ENCODE data around the gene ZNF417.
A peak's percentile ranks its signal among the peaks of the same experiment; 100 is the strongest.
"Not testable (repeated sequence)": the region's sequence is repeated elsewhere in the genome, so short reads cannot be mapped to it uniquely, and the experiment has no call there.

ZNF417 gene

DNA sequence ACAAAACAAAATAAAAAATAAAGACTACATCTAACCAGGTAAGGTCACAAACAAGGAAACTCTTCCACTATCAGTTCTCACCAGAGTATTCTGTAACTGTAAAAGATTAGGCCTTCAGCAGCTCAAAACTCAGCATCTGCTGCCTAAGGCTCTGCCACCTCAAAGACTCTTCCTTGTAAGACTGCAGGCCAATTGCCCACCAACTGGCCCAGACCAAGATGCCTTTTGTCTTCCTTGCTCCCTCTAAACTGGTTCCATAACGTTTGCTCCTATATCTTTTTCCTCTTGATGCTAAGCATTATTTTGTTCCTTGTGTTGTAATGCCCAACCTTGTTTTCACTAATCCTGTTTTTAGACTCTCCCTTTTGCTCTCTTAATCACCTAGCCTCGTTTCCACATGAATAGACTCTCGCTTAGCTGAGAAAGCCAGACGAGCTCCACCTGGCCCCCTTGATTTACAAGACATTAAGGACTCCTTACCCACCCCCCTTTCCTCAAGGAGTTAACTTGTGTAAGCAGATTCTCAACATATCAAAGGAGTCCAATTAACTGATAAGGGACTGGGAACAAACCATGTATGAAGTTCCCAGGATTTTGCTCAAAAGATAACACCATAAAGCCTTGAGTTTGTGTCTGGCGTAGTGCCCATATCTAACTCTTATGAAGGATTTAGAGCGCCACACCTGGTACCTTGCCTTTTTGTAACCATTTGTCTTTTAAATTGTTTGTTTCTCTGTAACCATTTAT is 29.0 kb downstream of the ZNF417 start:
- TF ChIP-seq, protein P1, sequence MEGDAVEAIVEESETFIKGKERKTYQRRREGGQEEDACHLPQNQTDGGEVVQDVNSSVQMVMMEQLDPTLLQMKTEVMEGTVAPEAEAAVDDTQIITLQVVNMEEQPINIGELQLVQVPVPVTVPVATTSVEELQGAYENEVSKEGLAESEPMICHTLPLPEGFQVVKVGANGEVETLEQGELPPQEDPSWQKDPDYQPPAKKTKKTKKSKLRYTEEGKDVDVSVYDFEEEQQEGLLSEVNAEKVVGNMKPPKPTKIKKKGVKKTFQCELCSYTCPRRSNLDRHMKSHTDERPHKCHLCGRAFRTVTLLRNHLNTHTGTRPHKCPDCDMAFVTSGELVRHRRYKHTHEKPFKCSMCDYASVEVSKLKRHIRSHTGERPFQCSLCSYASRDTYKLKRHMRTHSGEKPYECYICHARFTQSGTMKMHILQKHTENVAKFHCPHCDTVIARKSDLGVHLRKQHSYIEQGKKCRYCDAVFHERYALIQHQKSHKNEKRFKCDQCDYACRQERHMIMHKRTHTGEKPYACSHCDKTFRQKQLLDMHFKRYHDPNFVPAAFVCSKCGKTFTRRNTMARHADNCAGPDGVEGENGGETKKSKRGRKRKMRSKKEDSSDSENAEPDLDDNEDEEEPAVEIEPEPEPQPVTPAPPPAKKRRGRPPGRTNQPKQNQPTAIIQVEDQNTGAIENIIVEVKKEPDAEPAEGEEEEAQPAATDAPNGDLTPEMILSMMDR (conservative IDR thresholded peaks at IDR 0.05): peak; percentile 43; the same call in 1 of the 2 replicates
- peak overlapping the region; percentile 94 for H3K27ac ChIP-seq

DNA sequence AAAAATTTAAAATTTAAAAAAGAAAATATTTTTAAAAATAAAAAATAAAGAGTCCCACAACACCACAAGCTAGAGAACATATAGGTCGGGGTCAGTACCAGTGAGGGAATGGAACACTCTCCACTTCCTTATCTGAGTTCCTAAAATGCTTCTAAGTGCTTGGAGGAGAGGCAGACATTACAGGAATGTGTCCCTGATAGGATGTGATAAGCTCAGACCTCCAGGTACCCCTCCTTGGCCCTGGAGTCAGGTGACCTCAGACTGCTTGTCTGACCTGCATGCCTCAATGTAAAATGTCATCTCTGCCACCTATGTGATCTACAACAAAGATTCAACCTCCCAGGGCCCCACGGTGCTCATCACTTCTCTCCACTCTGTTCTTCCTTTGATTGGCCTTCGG is 30.3 kb downstream of the ZNF417 start:
- TF ChIP-seq, protein P1 (conservative IDR thresholded peaks at IDR 0.05): no peak
- H3K27ac ChIP-seq: no peak overlapping the region

DNA sequence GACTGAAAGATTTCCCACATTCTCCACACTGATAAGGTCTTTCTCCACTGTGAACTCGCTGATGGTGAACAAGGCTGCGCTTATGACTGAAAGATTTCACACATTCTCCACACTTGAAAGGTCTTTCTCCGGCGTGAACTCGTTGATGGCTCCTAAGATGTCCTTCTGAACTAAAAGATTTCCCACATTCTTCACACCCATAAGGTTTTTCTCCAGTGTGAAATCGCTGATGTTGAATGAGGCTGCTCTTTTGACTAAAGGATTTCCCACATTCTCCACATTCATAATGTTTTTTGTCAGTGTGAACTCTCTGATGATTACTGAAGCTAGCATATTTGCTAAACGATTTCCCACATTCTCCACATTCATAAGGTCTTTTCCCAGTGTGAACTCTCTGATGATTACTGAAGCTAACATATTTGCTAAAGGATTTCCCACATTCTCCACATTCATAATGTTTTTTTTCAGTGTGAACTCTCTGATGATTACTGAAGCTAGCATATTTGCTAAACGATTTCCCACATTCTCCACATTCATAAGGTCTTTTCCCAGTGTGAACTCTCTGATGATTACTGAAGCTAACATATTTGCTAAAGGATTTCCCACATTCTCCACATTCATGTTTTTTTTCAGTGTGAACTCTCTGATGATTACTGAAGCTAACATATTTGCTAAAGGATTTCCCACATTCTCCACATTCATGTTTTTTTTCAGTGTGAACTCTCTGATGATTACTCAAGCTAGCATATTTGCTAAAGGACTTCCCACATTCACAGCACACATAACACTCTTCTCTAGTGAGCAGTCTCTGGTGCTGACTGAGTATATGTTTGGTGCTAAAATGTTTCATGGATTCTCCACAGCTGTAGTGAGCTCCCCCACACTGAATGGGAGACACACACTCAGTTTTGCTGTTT is 42.3 kb downstream of the ZNF417 start:
- H3K27ac ChIP-seq: not testable (repeated sequence)

DNA sequence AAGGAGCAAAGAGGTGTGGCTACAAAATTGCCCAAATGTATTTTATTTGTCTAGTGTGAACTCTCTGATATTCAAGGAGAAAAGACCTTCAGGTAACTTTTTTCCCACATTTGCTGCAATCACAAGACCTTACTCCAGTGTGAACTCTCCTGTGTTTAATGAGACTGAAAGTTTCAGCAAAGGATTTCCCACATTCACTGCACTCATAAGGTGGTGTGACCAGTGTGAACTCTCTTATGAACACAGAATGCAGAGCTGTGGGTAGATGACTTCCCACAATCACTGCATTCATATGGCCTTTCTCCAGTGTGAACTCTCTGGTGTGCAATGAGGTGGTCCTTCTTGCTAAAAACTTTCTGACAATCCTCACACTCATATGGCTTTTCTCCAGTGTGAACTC is 43.9 kb downstream of the ZNF417 start:
- TF ChIP-seq, protein P1 (conservative IDR thresholded peaks at IDR 0.05): no peak
- no peak overlapping the region for H3K27ac ChIP-seq

DNA sequence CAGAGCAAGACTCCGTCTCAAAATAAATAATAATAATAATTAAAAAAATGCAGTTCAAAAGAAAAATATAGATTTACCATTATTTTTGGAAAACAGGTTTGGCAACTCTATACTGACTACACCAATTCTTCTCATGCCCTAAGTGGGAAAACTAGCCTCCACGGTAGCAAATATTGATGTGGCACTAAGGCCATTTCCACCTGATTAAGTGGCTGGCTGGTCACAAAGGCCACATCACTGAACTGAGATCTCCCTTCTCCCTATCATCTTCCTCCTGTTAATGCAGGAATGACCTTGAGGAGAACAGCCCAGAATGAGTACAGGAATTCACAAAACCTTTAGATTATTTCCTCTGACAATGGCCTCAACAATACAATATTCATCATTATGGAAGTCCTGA is 46.2 kb downstream of the ZNF417 start:
- TF ChIP-seq, protein P1 (conservative IDR thresholded peaks at IDR 0.05): no peak
- H3K27ac ChIP-seq: no peak overlapping the region

DNA sequence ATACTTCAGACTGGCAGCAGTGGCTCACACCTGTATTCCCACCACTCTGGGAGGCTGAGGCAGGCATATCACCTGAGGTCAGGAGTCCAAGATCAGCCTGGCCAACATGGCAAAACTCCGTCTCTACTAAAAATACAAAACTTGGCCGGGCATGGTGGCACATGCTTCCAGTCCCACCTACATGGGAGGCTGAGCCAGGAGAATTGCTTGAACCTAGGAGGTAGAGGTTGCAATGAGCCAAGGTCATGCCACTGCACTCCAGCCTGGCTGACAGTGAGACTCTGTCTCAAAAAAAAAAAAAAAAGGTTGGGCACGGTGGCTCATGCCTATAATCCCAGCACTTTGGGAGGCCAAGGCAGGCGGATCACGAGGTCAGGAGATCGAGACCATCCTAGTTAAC is 46.7 kb downstream of the ZNF417 start:
- H3K27ac ChIP-seq: not testable (repeated sequence)

DNA sequence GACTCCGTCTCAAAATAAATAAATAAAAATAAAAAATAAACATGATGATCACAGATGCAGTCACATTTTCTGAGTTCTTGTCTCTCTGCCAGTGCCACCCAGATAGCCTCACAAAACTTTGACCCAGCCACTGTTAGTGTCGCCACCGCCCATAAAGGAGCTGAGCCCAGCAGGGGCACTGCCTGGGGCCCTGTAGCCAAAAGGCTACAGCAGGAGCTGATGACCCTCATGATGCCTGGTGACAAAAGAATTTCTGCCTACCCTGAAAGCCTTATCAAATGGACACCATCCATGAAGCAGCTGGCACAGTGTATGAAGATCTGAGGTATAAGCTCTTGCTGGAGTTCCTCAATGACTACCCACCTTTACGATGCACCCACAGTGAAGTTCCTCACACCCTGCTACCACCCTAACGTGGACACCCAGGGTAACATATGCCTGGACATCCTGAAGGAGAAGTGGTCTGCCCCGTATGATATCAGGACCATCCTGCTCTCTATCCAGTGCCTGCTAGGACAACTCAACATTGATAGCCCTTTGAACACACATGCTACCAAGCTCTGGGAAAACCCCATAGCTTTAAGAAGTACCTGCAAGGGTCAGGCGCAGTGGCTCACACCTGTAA is 48.4 kb downstream of the ZNF417 start:
- TF ChIP-seq, protein P1 (conservative IDR thresholded peaks at IDR 0.05): no peak
- no peak overlapping the region for H3K27ac ChIP-seq
